B cell (primary cell): ENCODE results near the gene NDUFAF2. TPM values are rescaled to one million over a fixed set of nuclear protein-coding genes. Genes with fewer than 3 reads are reported as not detected.
A peak's percentile ranks its signal among the peaks of the same experiment; 100 is the strongest.

Experiments
- ATAC-seq: fragments of 200-7000 bp; cut with Tn5 transposase; one replicate; pipeline ENCODE4 v1.10.0; 2021; ENCODE audit warnings: low read depth, mild to moderate bottlenecking, moderate number of reproducible peaks, moderate library complexity
- CTCF ChIA-PET: fragments of 350-600 bp; sonication (Branson Sonifier 250); formaldehyde crosslinking; loops from one replicate; lab custom pipeline; 2021; ENCODE audit warnings: antibody characterized with exemption, inconsistent platforms; lab: Charles Lee
- POLR2A ChIA-PET: fragments of 350-600 bp; sonication (Branson Sonifier 250); formaldehyde crosslinking; loops from one replicate; lab custom pipeline; 2021; ENCODE audit warnings: antibody characterized with exemption; lab: Charles Lee
- DNase-seq: peaks from one replicate; pipeline ENCODE4 v3.0.0; 2013
- H2AFZ ChIP-seq: 2 replicates; pipeline ENCODE4 v1.6.1; 2012; ENCODE audit warnings: mild to moderate bottlenecking, low read depth, low read length; ENCODE audit not compliant: insufficient read depth, poor library complexity, severe bottlenecking
- H3K27ac ChIP-seq, 2 donors: 1 replicate in 1 of 2; 2 replicates in 1 of 2; pipeline ENCODE4 v1.5.1; 2012 to 2013; ENCODE audit warnings: low read length in 2 of 2, mild to moderate bottlenecking in 2 of 2, moderate library complexity in 1 of 2
- H3K27me3 ChIP-seq, 4 experiments: fragments of 200-600 bp in 1 of 4; sonication (generic) in 1 of 4; replicated peaks in 1 of 4; 1 replicate in 2 of 4; 2 replicates in 2 of 4; pipeline versions ENCODE4 v1.6.1 to v1.7.0; 2013 to 2016; ENCODE audit warnings: low read length in 3 of 4, mild to moderate bottlenecking in 2 of 4, mixed read lengths in 1 of 4, moderate library complexity in 1 of 4; ENCODE audit not compliant: insufficient read depth in 4 of 4, control insufficient read depth in 3 of 4; ENCODE audit errors: control extremely low read depth in 1 of 4
- H3K36me3 ChIP-seq, 2 experiments: replicated peaks in 1 of 2; 1 replicate in 1 of 2; 2 replicates in 1 of 2; pipeline versions ENCODE4 v1.6.1 to v1.7.1; 2013; ENCODE audit warnings: low read length in 1 of 2; ENCODE audit not compliant: insufficient read depth in 2 of 2, control insufficient read depth in 1 of 2; ENCODE audit errors: control extremely low read depth in 1 of 2, extremely low read depth in 1 of 2
- H3K4me1 ChIP-seq, 2 donors: fragments of 200-600 bp in 1 of 2; sonication (generic) in 1 of 2; 1 replicate in 1 of 2; 2 replicates in 1 of 2; pipeline versions ENCODE4 v1.5.1 to v1.6.1; 2013 to 2017; ENCODE audit warnings: low read length in 2 of 2; ENCODE audit not compliant: control insufficient read depth in 2 of 2, insufficient read depth in 2 of 2
- H3K4me2 ChIP-seq: replicated peaks from 2 replicates; pipeline ENCODE3; 2012; ENCODE audit warnings: mild to moderate bottlenecking, low read depth, low read length; ENCODE audit not compliant: poor library complexity, severe bottlenecking
- H3K4me3 ChIP-seq, 5 experiments: fragments of 200-600 bp in 1 of 5; sonication (generic) in 1 of 5; 1 replicate in 3 of 5; 2 replicates in 2 of 5; pipeline versions ENCODE4 v1.5.1 to v1.7.0; 2011 to 2016; ENCODE audit warnings: low read length in 4 of 5, mild to moderate bottlenecking in 4 of 5, low read depth in 2 of 5, control low read depth in 1 of 5, moderate library complexity in 1 of 5; ENCODE audit not compliant: insufficient read depth in 1 of 5; ENCODE audit errors: control extremely low read depth in 1 of 5, extremely low read depth in 1 of 5
- H3K79me2 ChIP-seq: fragments of 200-600 bp; sonication (generic); one replicate; pipeline ENCODE4 v1.6.0; 2016; ENCODE audit warnings: low read length; ENCODE audit not compliant: control insufficient read depth, insufficient read depth
- H3K9ac ChIP-seq: fragments of 200-600 bp; sonication (generic); 2 replicates; pipeline ENCODE4 v1.6.1; 2017; ENCODE audit warnings: mild to moderate bottlenecking, low read length, moderate library complexity
- H3K9me3 ChIP-seq, 3 donors: one replicate each; pipeline versions ENCODE4 v1.6.1 to v1.7.1; 2013; ENCODE audit warnings: low read length in 2 of 3; ENCODE audit not compliant: control insufficient read depth in 2 of 3, insufficient read depth in 1 of 3; ENCODE audit errors: control extremely low read depth in 1 of 3
- H4K20me1 ChIP-seq: 2 replicates; pipeline ENCODE4 v1.6.0; 2012; ENCODE audit warnings: mild to moderate bottlenecking, low read length; ENCODE audit not compliant: insufficient read depth, control insufficient read depth, poor library complexity, severe bottlenecking
- H3K27ac Mint-ChIP-seq: one replicate; pipeline ENCODE4 v1.8.0; 2021; ENCODE audit warnings: mixed read lengths
- H3K27me3 Mint-ChIP-seq: one replicate; pipeline ENCODE4 v1.8.0; 2021; ENCODE audit warnings: mixed read lengths
- H3K4me1 Mint-ChIP-seq: one replicate; pipeline ENCODE4 v1.8.0; 2021; ENCODE audit warnings: mixed read lengths
- H3K4me3 Mint-ChIP-seq: one replicate; pipeline ENCODE4 v1.8.0; 2021; ENCODE audit warnings: mixed read lengths
- H3K9me3 Mint-ChIP-seq: one replicate; pipeline ENCODE4 v1.8.0; 2022; ENCODE audit warnings: mixed read lengths; ENCODE audit not compliant: insufficient read depth
- CTCF ChIP-seq: fragments of 200-600 bp; IDR thresholded peaks from one replicate; pipeline ENCODE4 v1.8.0; 2022; ENCODE audit warnings: antibody characterized with exemption, mild to moderate bottlenecking
- EZH2 ChIP-seq: IDR thresholded peaks from 2 replicates; pipeline ENCODE4 v1.6.1; 2012; ENCODE audit warnings: borderline replicate concordance, low read depth, mild to moderate bottlenecking, moderate library complexity, low read length; ENCODE audit not compliant: insufficient read depth, poor library complexity, severe bottlenecking
- WGBS: methylation state at CpG from one replicate; pipeline ENCODE4 v1.1.5; 2013; ENCODE audit warnings: missing lambda C conversion rate; ENCODE audit not compliant: insufficient coverage; 5-methylcytosine and 5-hydroxymethylcytosine counted together
- intact Hi-C: fragments of 100-400 bp; cut with micrococcal nuclease; formaldehyde crosslinking; loops from one replicate; pipeline ENCODE4 v1.10.0; 2022
- polyA plus RNA-seq: library from polyadenylated mRNA; depleted of rRNA; stranded (reverse); fragments of >200 nt; gene quantifications from 2 replicates; pipeline ENCODE4 v1.2.3, GENCODE V29; 2012
- total RNA-seq, 2 donors: library from RNA; stranded (reverse); fragments of 120-200 nt in 1 of 2; gene quantifications; 1 replicate in 1 of 2; 2 replicates in 1 of 2; pipeline versions ENCODE4 v1.2.3 to v1.2.4, GENCODE V29; 2013 to 2022

NDUFAF2 gene
- total and polyA plus RNA-seq, 2 donors (not counting 1 experiment from before 2014, with no cell fraction given) = 6.3 to 9.7 TPM

GRCh38 chr5:61053937-61054336 lies 108.9 kb downstream of the NDUFAF2 start:
- no peaks in the 10 kb centered on the region for H3K79me2 ChIP-seq
- H3K36me3 ChIP-seq = no peaks in the 10 kb centered on the region
- no peak overlapping the region for H3K9ac ChIP-seq
- TF ChIP-seq EZH2 (no peak), CTCF (no peak)
- H3K9me3 ChIP-seq = no peaks in the 10 kb centered on the region
- no peak overlapping the region for H2AFZ ChIP-seq
- no peak overlapping the region for H3K4me3 Mint-ChIP-seq
- no peaks in the 10 kb centered on the region for H3K9me3 Mint-ChIP-seq
- no peaks in the 10 kb centered on the region for H3K27me3 Mint-ChIP-seq
- no peak for DNase-seq
- WGBS = no CpG with 5 or more reads among the region's 2 CpGs
- no peak for ATAC-seq
- no peak overlapping the region for H3K4me3 ChIP-seq
- H3K27me3 ChIP-seq = no peaks in the 10 kb centered on the region
- no peak overlapping the region for H3K4me2 ChIP-seq
- H3K27ac Mint-ChIP-seq = no peak overlapping the region
- H4K20me1 ChIP-seq = no peaks in the 10 kb centered on the region
- intact Hi-C loops = no loop called here
- ChIA-PET CTCF (interaction anchor here (2.3 to 7.3 kb wide), 2 partner anchors 277 to 605 kb away, joined by 7 to 99 read pairs; no protein-coding TSS in a partner anchor), POLR2A (no interaction called here)
- no peaks in the 10 kb centered on the region for H3K4me1 ChIP-seq
- no peak overlapping the region for H3K27ac ChIP-seq
- H3K4me1 Mint-ChIP-seq = no peaks in the 10 kb centered on the region

DNA sequence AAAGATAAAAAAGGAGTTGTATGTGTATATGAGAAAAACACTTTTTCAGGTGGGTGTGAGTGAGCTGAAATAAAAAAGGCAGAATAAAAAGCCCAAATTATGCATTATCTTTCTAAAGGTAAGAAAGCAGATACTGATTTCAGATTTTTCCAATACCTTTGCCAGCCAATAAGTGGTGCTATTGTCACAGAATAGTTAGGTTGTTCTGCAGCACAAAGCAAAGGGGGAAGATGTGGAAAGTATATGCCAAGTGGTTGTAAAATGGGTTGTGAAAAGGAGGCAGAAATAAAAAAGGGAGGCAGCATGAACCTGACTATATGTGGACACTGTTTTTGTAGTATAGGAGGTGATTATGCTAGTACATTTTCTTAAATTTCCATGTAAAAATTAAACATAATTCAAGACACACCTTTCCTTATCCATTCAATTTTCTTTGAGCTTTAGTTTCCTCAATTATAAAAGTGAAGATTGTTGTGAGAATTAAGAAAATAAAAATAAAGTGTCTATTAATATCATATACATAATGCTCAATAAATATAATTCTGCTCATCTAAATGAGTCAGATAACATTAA lies 110.5 kb downstream of the NDUFAF2 start:
- no peaks in the 10 kb centered on the region for H3K9me3 Mint-ChIP-seq
- Histone ChIP-seq H3K79me2 (no peaks in the 10 kb centered on the region), H3K4me1 (no peaks in the 10 kb centered on the region), H2AFZ (no peak overlapping the region), H3K4me3 (no peak overlapping the region), H3K4me2 (no peak overlapping the region), H4K20me1 (no peaks in the 10 kb centered on the region), H3K27ac (no peak overlapping the region), H3K9ac (no peak overlapping the region), H3K36me3 (no peaks in the 10 kb centered on the region), H3K27me3 (no peaks in the 10 kb centered on the region), H3K9me3 (no peaks in the 10 kb centered on the region)
- DNase-seq = peak; percentile 54
- no peaks in the 10 kb centered on the region for H3K27me3 Mint-ChIP-seq
- intact Hi-C loops = loop anchor here (1.0 kb wide), 1 partner anchor 603 kb away; no protein-coding TSS in a partner anchor
- ChIA-PET CTCF (interaction anchor here (0.6 to 7.3 kb wide), 12 partner anchors 15 to 608 kb away, joined by 3 to 99 read pairs (median 3); no protein-coding TSS in a partner anchor), POLR2A (no interaction called here)
- H3K4me3 Mint-ChIP-seq = no peak overlapping the region
- no peak for ATAC-seq
- H3K4me1 Mint-ChIP-seq = no peaks in the 10 kb centered on the region
- TF ChIP-seq EZH2 = no peak
- peak; percentile 82 for TF ChIP-seq CTCF
- no peak overlapping the region for H3K27ac Mint-ChIP-seq
